ENCODE measurements around the gene FCHSD2.

FCHSD2 gene

GRCh38 chr11:73176145-73176873 is 34.2 kb upstream of the FCHSD2 start:
- POLR2A ChIA-PET: no interaction called here
- CTCF ChIA-PET: interaction anchor here (0.9 to 3.3 kb wide), 2 partner anchors 15 to 345 kb away, joined by 3 to 15 read pairs; no protein-coding TSS in a partner anchor
- DNase-seq (ENCODE audit: extremely low spot score): no peak
- TF ChIP-seq CTBP1 (IDR thresholded peaks at IDR 0.05; ENCODE audit: borderline replicate concordance): no peak
- no peak for TF ChIP-seq ARNT (IDR thresholded peaks at IDR 0.05)
- no peak for TF ChIP-seq HDGF (IDR thresholded peaks at IDR 0.05; ENCODE audit: borderline replicate concordance)
- TF ChIP-seq L3MBTL2 (conservative IDR thresholded peaks at IDR 0.05): no peak
- no peak for TF ChIP-seq BHLHE40 (IDR thresholded peaks at IDR 0.05; ENCODE audit: borderline replicate concordance)
- no peak for TF ChIP-seq NFRKB (IDR thresholded peaks at IDR 0.05)
- TF ChIP-seq SP1 (IDR thresholded peaks at IDR 0.05): no peak
- TF ChIP-seq ZNF384 (IDR thresholded peaks at IDR 0.05): no peak
- no peak for TF ChIP-seq LEF1 (IDR thresholded peaks at IDR 0.05; ENCODE audit: borderline replicate concordance)
- no peak for TF ChIP-seq ELF4 (IDR thresholded peaks at IDR 0.05)
- TF ChIP-seq FOXA1 (IDR thresholded peaks at IDR 0.05): no peak
- no peak for TF ChIP-seq FOXM1 (IDR thresholded peaks at IDR 0.05; ENCODE audit: borderline replicate concordance)
- TF ChIP-seq PKNOX1 (IDR thresholded peaks at IDR 0.05): no peak

DNA sequence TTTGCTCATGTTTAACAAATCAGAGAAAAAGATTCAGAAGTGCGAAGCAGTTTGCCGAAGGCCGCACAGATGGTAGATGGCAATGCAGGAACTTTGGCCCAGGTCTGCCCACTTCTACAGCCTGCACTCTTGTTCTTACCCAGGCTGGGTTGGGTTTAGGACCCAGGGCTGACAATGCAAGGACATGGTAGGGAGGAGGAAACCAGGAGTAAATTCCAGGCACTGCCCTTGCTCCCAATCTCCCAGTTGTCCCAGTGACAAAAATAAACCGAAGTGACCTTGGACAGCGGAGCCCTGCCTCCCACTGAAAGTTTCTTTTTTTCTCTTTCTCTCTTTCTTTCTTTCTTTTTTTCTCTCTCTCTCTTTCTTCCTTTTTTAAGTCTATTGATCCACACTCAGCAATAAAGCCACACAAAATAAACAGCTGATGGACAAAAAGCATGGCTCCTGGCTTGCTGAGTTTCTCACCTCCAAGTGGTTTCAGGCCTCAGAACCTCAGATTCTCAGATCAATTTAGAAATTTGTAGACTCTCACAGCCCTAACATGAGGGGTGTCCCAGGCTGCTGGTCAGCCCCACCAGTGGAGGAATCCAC is 33.5 kb upstream of the FCHSD2 start:
- ChIA-PET POLR2A (no interaction called here), CTCF (no interaction called here)
- DNase-seq (ENCODE audit: extremely low spot score): no peak
- TF ChIP-seq NFRKB (IDR thresholded peaks at IDR 0.05) (no peak), PKNOX1 (IDR thresholded peaks at IDR 0.05) (no peak), FOXM1 (IDR thresholded peaks at IDR 0.05; ENCODE audit: borderline replicate concordance) (no peak), L3MBTL2 (conservative IDR thresholded peaks at IDR 0.05) (no peak), SP1 (IDR thresholded peaks at IDR 0.05) (no peak), FOXA1 (IDR thresholded peaks at IDR 0.05) (no peak), BHLHE40 (IDR thresholded peaks at IDR 0.05; ENCODE audit: borderline replicate concordance) (no peak), SUZ12 (IDR thresholded peaks at IDR 0.05) (no peak), LEF1 (IDR thresholded peaks at IDR 0.05; ENCODE audit: borderline replicate concordance) (no peak), HDGF (IDR thresholded peaks at IDR 0.05; ENCODE audit: borderline replicate concordance) (no peak), CTBP1 (IDR thresholded peaks at IDR 0.05; ENCODE audit: borderline replicate concordance) (no peak), ELF4 (IDR thresholded peaks at IDR 0.05) (no peak), ZNF384 (IDR thresholded peaks at IDR 0.05) (no peak), TARDBP (IDR thresholded peaks at IDR 0.05) (no peak), ARNT (IDR thresholded peaks at IDR 0.05) (no peak), FOXK2 (IDR thresholded peaks at IDR 0.05) (no peak)

DNA sequence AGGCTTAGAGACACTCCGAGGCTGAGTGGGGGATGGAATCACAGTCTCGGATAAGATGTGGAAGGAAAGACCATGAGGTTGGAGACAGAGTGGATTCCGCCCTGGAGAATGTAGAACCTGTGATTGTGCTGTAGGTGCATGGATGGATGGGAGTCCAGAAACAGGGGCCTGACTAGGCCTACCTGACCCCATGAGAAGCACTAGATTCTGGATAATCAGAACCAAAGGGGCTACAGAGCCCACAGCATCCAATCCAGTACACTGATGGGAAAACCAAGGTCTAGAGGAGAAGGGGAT is 32.3 kb upstream of the FCHSD2 start:
- POLR2A ChIA-PET: no interaction called here

GRCh38 chr11:73173755-73174494 is 31.8 kb upstream of the FCHSD2 start:
- TF ChIP-seq PKNOX1 (IDR thresholded peaks at IDR 0.05): no peak
- TF ChIP-seq HDGF (IDR thresholded peaks at IDR 0.05; ENCODE audit: borderline replicate concordance): no peak
- TF ChIP-seq SP1 (IDR thresholded peaks at IDR 0.05): no peak
- no peak for TF ChIP-seq SUZ12 (IDR thresholded peaks at IDR 0.05)
- TF ChIP-seq LEF1 (IDR thresholded peaks at IDR 0.05; ENCODE audit: borderline replicate concordance): no peak
- TF ChIP-seq ARNT (IDR thresholded peaks at IDR 0.05): no peak
- TF ChIP-seq CTBP1 (IDR thresholded peaks at IDR 0.05; ENCODE audit: borderline replicate concordance): no peak
- TF ChIP-seq TARDBP (IDR thresholded peaks at IDR 0.05): no peak
- DNase-seq (ENCODE audit: extremely low spot score): no peak
- CTCF ChIA-PET: no interaction called here
- POLR2A ChIA-PET: no interaction called here

More for the DNA sequence above, 32.3 kb upstream of the FCHSD2 start:
- DNase-seq (ENCODE audit: extremely low spot score): no peak
- no peak for TF ChIP-seq SUZ12 (IDR thresholded peaks at IDR 0.05)
- no peak for TF ChIP-seq TARDBP (IDR thresholded peaks at IDR 0.05)
- no peak for TF ChIP-seq ARNT (IDR thresholded peaks at IDR 0.05)
- no peak for TF ChIP-seq SP1 (IDR thresholded peaks at IDR 0.05)
- TF ChIP-seq FOXK2 (IDR thresholded peaks at IDR 0.05): no peak
- TF ChIP-seq LEF1 (IDR thresholded peaks at IDR 0.05; ENCODE audit: borderline replicate concordance): no peak
- TF ChIP-seq ZNF384 (IDR thresholded peaks at IDR 0.05): no peak
- TF ChIP-seq FOXM1 (IDR thresholded peaks at IDR 0.05; ENCODE audit: borderline replicate concordance): no peak
- TF ChIP-seq BHLHE40 (IDR thresholded peaks at IDR 0.05; ENCODE audit: borderline replicate concordance): no peak
- no peak for TF ChIP-seq ELF4 (IDR thresholded peaks at IDR 0.05)
- no peak for TF ChIP-seq HDGF (IDR thresholded peaks at IDR 0.05; ENCODE audit: borderline replicate concordance)
- TF ChIP-seq CTBP1 (IDR thresholded peaks at IDR 0.05; ENCODE audit: borderline replicate concordance): no peak
- TF ChIP-seq FOXA1 (IDR thresholded peaks at IDR 0.05): no peak
- no peak for TF ChIP-seq NFRKB (IDR thresholded peaks at IDR 0.05)
- no peak for TF ChIP-seq L3MBTL2 (conservative IDR thresholded peaks at IDR 0.05)
- no peak for TF ChIP-seq PKNOX1 (IDR thresholded peaks at IDR 0.05)
- CTCF ChIA-PET: no interaction called here
